Measurements from ENCODE around the gene NUP50.

NUP50 gene

DNA sequence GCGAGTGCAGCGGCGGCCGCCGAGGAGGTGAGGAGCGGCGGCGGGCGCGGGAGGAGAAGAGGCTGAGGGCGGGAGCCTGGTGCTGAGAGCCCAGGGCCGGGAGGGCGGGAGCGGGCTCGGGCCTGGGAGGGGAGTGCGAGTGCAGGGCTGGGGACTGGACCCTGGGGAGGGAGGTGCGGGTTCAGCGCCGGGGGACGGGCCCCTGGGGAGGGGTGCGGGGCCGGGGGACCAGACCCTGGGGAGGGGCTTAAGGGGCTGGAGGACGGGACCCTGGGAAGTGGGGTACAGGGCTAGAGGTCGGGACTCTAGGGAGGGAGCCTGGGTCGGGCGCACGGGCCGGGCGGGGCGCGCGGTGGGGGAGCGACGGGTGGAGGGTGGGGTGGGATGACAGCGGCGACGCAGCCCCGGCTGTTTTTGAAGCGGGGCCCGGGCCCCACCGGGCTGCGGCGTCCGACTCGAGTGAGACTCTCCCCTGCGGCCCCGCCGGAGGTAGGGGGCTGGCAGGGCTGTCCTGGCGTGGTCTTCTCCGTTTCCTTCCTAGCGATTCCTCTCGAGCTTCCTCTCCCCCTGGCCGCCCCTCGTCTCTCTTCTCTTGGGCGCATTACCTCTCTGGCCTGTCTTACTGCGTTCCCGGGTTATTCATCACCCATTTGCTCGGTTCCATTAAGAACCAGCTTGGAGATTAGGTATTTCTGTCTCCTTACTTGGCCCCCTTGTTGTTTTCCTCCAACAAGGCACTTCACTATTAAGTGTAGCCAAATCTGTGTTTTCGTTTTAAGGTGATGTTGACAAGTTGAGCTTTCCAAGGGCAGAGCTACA, 754 bp downstream of the NUP50 start:
- no peak for TF ChIP-seq SIN3A (IDR thresholded peaks at IDR 0.05; ENCODE audit: borderline replicate concordance, insufficient read depth, low read length)
- no peak for TF ChIP-seq POLR2AphosphoS5 (IDR thresholded peaks at IDR 0.05; ENCODE audit: low read depth, low read length)

DNA sequence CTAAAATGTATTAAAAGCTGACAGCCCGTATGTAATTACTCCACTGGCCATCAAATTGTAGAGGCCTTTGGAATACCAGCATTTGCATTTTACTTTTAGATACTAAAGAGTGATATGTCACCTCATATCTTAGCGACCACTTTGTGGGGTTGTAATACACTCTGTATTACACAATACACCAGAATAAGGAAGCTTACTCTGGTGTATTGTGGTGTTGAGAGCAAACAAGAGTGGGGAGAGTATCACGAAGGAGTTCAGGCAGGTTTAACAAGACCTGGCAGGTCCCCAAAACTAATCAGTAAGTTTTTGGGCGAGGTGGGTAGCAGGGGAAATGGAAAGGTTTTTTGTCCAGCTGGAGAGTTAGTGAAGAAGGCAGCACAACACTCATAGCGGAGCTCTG, 3.2 kb downstream of the NUP50 start:
- no peak for TF ChIP-seq SIN3A (IDR thresholded peaks at IDR 0.05; ENCODE audit: borderline replicate concordance, insufficient read depth, low read length)
- no peak for TF ChIP-seq POLR2AphosphoS5 (IDR thresholded peaks at IDR 0.05; ENCODE audit: low read depth, low read length)
- TF ChIP-seq FOXP2 (optimal IDR thresholded peaks at IDR 0.05; ENCODE audit: borderline replicate concordance, extremely low read depth, extremely low read length, insufficient read depth): no peak
- TF ChIP-seq, protein P1, sequence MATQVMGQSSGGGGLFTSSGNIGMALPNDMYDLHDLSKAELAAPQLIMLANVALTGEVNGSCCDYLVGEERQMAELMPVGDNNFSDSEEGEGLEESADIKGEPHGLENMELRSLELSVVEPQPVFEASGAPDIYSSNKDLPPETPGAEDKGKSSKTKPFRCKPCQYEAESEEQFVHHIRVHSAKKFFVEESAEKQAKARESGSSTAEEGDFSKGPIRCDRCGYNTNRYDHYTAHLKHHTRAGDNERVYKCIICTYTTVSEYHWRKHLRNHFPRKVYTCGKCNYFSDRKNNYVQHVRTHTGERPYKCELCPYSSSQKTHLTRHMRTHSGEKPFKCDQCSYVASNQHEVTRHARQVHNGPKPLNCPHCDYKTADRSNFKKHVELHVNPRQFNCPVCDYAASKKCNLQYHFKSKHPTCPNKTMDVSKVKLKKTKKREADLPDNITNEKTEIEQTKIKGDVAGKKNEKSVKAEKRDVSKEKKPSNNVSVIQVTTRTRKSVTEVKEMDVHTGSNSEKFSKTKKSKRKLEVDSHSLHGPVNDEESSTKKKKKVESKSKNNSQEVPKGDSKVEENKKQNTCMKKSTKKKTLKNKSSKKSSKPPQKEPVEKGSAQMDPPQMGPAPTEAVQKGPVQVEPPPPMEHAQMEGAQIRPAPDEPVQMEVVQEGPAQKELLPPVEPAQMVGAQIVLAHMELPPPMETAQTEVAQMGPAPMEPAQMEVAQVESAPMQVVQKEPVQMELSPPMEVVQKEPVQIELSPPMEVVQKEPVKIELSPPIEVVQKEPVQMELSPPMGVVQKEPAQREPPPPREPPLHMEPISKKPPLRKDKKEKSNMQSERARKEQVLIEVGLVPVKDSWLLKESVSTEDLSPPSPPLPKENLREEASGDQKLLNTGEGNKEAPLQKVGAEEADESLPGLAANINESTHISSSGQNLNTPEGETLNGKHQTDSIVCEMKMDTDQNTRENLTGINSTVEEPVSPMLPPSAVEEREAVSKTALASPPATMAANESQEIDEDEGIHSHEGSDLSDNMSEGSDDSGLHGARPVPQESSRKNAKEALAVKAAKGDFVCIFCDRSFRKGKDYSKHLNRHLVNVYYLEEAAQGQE (IDR thresholded peaks at IDR 0.05; ENCODE audit: insufficient read depth in 1 of 2, low read depth in 2 of 2, low read length in 2 of 2): no peak
- TF ChIP-seq TAF1 (IDR thresholded peaks at IDR 0.05; ENCODE audit: borderline replicate concordance, insufficient read depth, low read length): no peak

DNA sequence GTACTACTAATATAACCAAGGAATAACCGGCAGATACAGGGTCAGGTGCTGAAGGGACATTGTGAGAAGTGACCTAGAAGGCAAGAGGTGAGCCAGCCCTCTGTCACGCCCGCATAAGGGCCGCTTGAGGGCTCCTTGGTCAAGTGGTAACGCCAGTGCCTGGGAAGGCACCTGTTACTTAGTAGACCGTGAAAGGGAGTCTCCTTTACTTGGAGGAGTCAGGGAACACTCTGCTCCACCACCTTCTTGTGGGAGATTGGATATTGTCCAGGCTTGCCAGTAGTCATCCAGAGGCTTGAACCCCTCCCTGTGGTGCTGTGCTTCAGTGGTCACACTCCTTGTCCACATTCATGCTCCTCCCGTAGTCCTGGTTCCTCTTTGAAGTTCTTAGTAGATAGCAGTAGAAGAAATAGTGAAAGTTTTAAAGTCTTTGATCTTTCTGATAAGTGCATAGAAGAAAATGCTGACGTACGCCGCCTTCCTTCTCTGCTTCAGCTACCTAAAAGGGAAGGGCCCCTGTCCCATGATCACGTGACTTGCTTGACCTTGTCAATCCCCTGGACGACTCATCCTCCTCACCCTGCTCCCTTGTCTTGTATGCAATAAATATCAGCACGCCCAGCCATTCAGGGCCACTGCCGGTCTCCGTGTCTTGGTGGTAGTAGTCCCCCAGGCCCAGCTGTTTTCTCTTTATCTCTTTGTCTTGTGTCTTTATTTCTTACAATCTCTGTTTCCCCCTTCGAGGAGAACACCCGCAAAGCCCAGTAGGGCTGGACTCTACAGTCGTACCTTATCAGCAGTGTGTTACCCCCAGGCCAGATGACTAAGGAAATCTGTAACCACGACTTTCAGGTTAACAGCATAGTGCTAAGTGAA, 6.1 kb downstream of the NUP50 start:
- TF ChIP-seq TAF1 (IDR thresholded peaks at IDR 0.05; ENCODE audit: borderline replicate concordance, insufficient read depth, low read length) (no peak), FOXP2 (optimal IDR thresholded peaks at IDR 0.05; ENCODE audit: borderline replicate concordance, extremely low read depth, extremely low read length, insufficient read depth) (no peak), POLR2AphosphoS5 (IDR thresholded peaks at IDR 0.05; ENCODE audit: low read depth, low read length) (no peak), SIN3A (IDR thresholded peaks at IDR 0.05; ENCODE audit: borderline replicate concordance, insufficient read depth, low read length) (no peak)
- TF ChIP-seq, protein P1 (IDR thresholded peaks at IDR 0.05; ENCODE audit: insufficient read depth in 1 of 2, low read depth in 2 of 2, low read length in 2 of 2): no peak

DNA sequence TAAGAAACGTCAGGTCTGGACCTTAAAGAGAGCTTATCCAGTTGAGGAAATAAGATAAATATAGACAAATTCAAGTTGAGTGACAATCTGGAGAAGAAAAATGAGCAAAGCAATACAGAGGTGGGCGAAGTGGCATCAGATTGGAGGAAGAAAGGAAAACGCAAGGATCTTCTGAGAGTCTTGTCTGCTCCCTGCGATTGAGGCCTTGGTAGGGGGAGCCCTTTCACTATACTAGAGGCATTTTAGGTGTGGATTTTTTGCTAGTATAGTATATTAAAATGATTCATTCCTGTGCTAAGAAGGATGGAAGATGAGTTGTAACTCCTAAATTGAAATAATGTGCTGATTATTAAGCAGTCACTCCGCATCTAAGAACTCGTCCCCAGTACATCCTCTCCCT, 8.1 kb downstream of the NUP50 start:
- TF ChIP-seq, protein P1 (IDR thresholded peaks at IDR 0.05; ENCODE audit: insufficient read depth in 1 of 2, low read depth in 2 of 2, low read length in 2 of 2): no peak
- TF ChIP-seq TAF1 (IDR thresholded peaks at IDR 0.05; ENCODE audit: borderline replicate concordance, insufficient read depth, low read length) (no peak), FOXP2 (optimal IDR thresholded peaks at IDR 0.05; ENCODE audit: borderline replicate concordance, extremely low read depth, extremely low read length, insufficient read depth) (no peak), POLR2AphosphoS5 (IDR thresholded peaks at IDR 0.05; ENCODE audit: low read depth, low read length) (no peak), SIN3A (IDR thresholded peaks at IDR 0.05; ENCODE audit: borderline replicate concordance, insufficient read depth, low read length) (no peak)

DNA sequence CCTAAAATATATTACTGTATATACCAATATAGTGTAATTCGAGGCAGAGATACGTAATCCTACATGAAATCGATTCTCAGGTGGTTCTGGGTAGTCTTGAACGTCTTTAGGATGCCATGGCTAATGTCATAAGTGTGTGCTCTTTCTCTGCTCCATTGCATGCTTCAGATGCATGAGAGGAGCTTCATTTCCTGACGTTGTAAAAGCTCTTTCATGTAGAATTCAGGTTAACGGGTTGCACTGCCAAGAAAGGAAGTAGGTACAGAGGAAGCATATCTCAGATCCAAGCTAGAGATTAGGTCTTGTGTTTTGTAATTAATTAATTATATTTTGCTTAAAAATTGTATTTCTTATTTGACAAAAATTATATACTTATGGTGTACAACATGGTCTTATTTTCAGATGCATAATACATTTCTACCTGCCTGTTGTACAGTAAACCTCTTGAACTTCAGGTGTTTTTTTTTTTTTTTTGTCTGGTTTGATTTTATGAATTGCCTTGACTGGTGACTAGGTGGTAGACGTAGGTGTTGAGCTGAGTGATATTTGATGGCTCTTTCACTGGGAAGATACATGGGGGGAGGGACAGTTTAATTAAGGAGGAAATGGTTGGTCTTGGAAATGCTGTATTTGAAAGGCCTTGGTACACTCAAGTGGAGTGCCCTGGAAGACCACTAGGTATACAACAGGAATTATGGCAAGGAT, 9.3 kb downstream of the NUP50 start:
- TF ChIP-seq SIN3A (IDR thresholded peaks at IDR 0.05; ENCODE audit: borderline replicate concordance, insufficient read depth, low read length) (no peak), TAF1 (IDR thresholded peaks at IDR 0.05; ENCODE audit: borderline replicate concordance, insufficient read depth, low read length) (no peak), POLR2AphosphoS5 (IDR thresholded peaks at IDR 0.05; ENCODE audit: low read depth, low read length) (no peak), FOXP2 (optimal IDR thresholded peaks at IDR 0.05; ENCODE audit: borderline replicate concordance, extremely low read depth, extremely low read length, insufficient read depth) (no peak)
- TF ChIP-seq, protein P1 (IDR thresholded peaks at IDR 0.05; ENCODE audit: insufficient read depth in 1 of 2, low read depth in 2 of 2, low read length in 2 of 2): no peak
